Subcutaneous abdominal adipose tissue (tissue), 5 donors: ENCODE data around the gene TMEM176B.

Source experiments
- H3K27ac ChIP-seq: one replicate; pipeline ENCODE4 v1.7.0; 2013; ENCODE audit warnings: low read depth, mild to moderate bottlenecking, inconsistent platforms, low read length, moderate library complexity
- H3K27me3 ChIP-seq, 5 donors: one replicate each; pipeline ENCODE4 v1.7.0; 2013; ENCODE audit warnings: low read length in 5 of 5, inconsistent platforms in 1 of 5; ENCODE audit not compliant: control insufficient read depth in 5 of 5, insufficient read depth in 4 of 5
- H3K36me3 ChIP-seq, 5 donors: one replicate each; pipeline ENCODE4 v1.7.0; 2013; ENCODE audit warnings: low read length in 5 of 5; ENCODE audit not compliant: control insufficient read depth in 5 of 5, insufficient read depth in 5 of 5
- H3K4me1 ChIP-seq, 5 donors: one replicate each; pipeline ENCODE4 v1.7.0; 2013; ENCODE audit warnings: low read length in 5 of 5, mild to moderate bottlenecking in 3 of 5, moderate library complexity in 1 of 5; ENCODE audit not compliant: control insufficient read depth in 5 of 5, insufficient read depth in 5 of 5
- H3K4me3 ChIP-seq, 5 donors: one replicate each; pipeline ENCODE4 v1.7.0; 2013; ENCODE audit warnings: low read length in 5 of 5, low read depth in 1 of 5
- H3K9ac ChIP-seq, 5 donors: one replicate each; pipeline ENCODE4 v1.7.0; 2013; ENCODE audit warnings: low read length in 5 of 5, mild to moderate bottlenecking in 4 of 5, moderate library complexity in 3 of 5
- H3K9me3 ChIP-seq, 5 donors: one replicate each; pipeline ENCODE4 v1.7.0; 2013; ENCODE audit warnings: low read length in 5 of 5; ENCODE audit not compliant: control insufficient read depth in 5 of 5
- donor health status: healthy.
- donor health status: healthy.
- donor health status: healthy.
- donor health status: healthy.
- donor health status: healthy.

Gene TMEM176B

GRCh38 chr7:150744041-150744656, 56.0 kb downstream of the TMEM176B start:
- Histone ChIP-seq H3K27ac (no peak overlapping the region), H3K4me3 (no peak overlapping the region), H3K4me1 (peaks cover 0 to 49% (median 13%) of the 10 kb centered on the region in 5 donors), H3K9ac (no peak overlapping the region), H3K36me3 (peaks cover 0 to 36% (median 31%) of the 10 kb centered on the region in 5 donors), H3K9me3 (peaks cover 0 to 2% (median 0%) of the 10 kb centered on the region in 5 donors), H3K27me3 (peaks cover 0 to 7% (median 0%) of the 10 kb centered on the region in 5 donors)

DNA sequence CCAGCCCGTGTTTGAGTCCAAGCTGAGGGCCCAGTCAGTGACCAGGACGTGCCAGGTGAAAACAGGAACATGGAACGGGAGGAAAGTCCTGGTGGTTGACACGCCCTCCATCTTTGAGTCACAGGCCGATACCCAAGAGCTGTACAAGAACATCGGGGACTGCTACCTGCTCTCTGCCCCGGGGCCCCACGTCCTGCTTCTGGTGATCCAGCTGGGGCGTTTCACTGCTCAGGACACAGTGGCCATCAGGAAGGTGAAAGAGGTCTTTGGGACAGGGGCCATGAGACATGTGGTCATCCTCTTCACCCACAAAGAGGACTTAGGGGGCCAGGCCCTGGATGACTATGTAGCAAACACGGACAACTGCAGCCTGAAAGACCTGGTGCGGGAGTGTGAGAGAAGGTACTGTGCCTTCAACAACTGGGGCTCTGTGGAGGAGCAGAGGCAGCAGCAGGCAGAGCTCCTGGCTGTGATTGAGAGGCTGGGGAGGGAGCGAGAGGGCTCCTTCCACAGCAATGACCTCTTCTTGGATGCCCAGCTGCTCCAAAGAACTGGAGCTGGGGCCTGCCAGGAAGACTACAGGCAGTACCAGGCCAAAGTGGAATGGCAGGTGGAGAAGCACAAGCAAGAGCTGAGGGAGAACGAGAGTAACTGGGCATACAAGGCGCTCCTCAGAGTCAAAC, 57.7 kb downstream of the TMEM176B start:
- H3K4me3 ChIP-seq = peak overlapping the region in 1 of 5 donors; percentile 11
- peaks cover 0 to 7% (median 0%) of the 10 kb centered on the region in 5 donors for H3K27me3 ChIP-seq
- peaks cover 0 to 36% (median 31%) of the 10 kb centered on the region in 5 donors for H3K36me3 ChIP-seq
- no peak overlapping the region for H3K27ac ChIP-seq
- H3K9me3 ChIP-seq = peaks cover 0 to 2% (median 0%) of the 10 kb centered on the region in 5 donors
- H3K9ac ChIP-seq = no peak overlapping the region
- peaks cover 0 to 49% (median 13%) of the 10 kb centered on the region in 5 donors for H3K4me1 ChIP-seq
